Type B pancreatic cell (in vitro differentiated cells): ENCODE data around the gene HBM. TPM values are rescaled to one million over a fixed set of nuclear protein-coding genes. Genes with fewer than 3 reads are reported as not detected.

ENCODE experiments used
- DNase-seq: peaks from one replicate; pipeline ENCODE4 v3.0.0; 2021; ENCODE audit warnings: mixed read lengths; ENCODE audit not compliant: unreplicated experiment; ENCODE audit errors: extremely low spot score
- H3K27ac Mint-ChIP-seq: 2 replicates; pipeline ENCODE4 v1.8.0; 2021; ENCODE audit warnings: mild to moderate bottlenecking, mixed read lengths
- H3K27me3 Mint-ChIP-seq: 2 replicates; pipeline ENCODE4 v1.8.0; 2021; ENCODE audit warnings: mixed read lengths
- H3K36me3 Mint-ChIP-seq: 2 replicates; pipeline ENCODE4 v1.8.0; 2021; ENCODE audit warnings: mixed read lengths
- H3K4me1 Mint-ChIP-seq: one replicate; pipeline ENCODE4 v1.8.0; 2021; ENCODE audit warnings: mixed read lengths; ENCODE audit not compliant: unreplicated experiment
- H3K4me3 Mint-ChIP-seq: 2 replicates; pipeline ENCODE4 v1.8.0; 2021; ENCODE audit warnings: mild to moderate bottlenecking, mixed read lengths
- H3K9me3 Mint-ChIP-seq: 2 replicates; pipeline ENCODE4 v1.8.0; 2021; ENCODE audit warnings: mixed read lengths
- CTCF ChIP-seq: fragments of 200-600 bp; sonication (generic); conservative IDR thresholded peaks from 2 replicates; pipeline ENCODE4 v1.5.0; 2021; ENCODE audit warnings: antibody characterized with exemption, mild to moderate bottlenecking
- total RNA-seq: library from RNA; stranded (reverse); gene quantifications from 2 replicates; pipeline ENCODE4 v1.2.1, GENCODE V29; 2021; ENCODE audit warnings: low replicate concordance

Gene HBM
- total RNA-seq, 1 donor from 2014 or later = not detected

GRCh38 chr16:212999-213398 lies 47.2 kb downstream of the HBM start:
- Mint-ChIP-seq H3K36me3 (peaks cover 20% of the 10 kb centered on the region), H3K4me1 (no peaks in the 10 kb centered on the region), H3K4me3 (no peak overlapping the region), H3K27ac (no peak overlapping the region), H3K27me3 (no peaks in the 10 kb centered on the region), H3K9me3 (no peaks in the 10 kb centered on the region)
- DNase-seq = no peak
- TF ChIP-seq CTCF = no peak

Other genes starting within 250 kb of the HBM start
- 12.6 and 17.6 TPM in 2 replicates for gene POLR3K, start 112.4 kb upstream of the HBM start, total RNA-seq
- 38.5 and 48.7 TPM in 2 replicates for gene SNRNP25, start 112.2 kb upstream of the HBM start, total RNA-seq
- gene RHBDF1, start 93.3 kb upstream of the HBM start, total RNA-seq = 25.3 and 27.3 TPM in 2 replicates
- 38.0 and 40.0 TPM in 2 replicates for gene MPG, start 87.8 kb upstream of the HBM start, total RNA-seq
- gene NPRL3, start 27.3 kb upstream of the HBM start, total RNA-seq = 37.9 and 38.7 TPM in 2 replicates
- not detected in 2 replicates for gene HBZ, start 13.3 kb upstream of the HBM start, total RNA-seq
- gene HBA2, start 6.9 kb downstream of the HBM start, total RNA-seq = not detected in 2 replicates
- not detected in 2 replicates for gene HBA1, start 10.7 kb downstream of the HBM start, total RNA-seq
- gene HBQ1, start 14.5 kb downstream of the HBM start, total RNA-seq = 1.1 and 1.5 TPM in 2 replicates
- 95.3 and 154 TPM in 2 replicates for gene LUC7L, start 63.5 kb downstream of the HBM start, total RNA-seq
- 125 and 143 TPM in 2 replicates for gene FAM234A, start 68.8 kb downstream of the HBM start, total RNA-seq
- 6.6 and 8.8 TPM in 2 replicates for gene RGS11, start 110.0 kb downstream of the HBM start, total RNA-seq
- gene ARHGDIG, start 114.6 kb downstream of the HBM start, total RNA-seq = 2.5 and 5.0 TPM in 2 replicates
- gene PDIA2, start 117.2 kb downstream of the HBM start, total RNA-seq = 1.0 and 1.6 TPM in 2 replicates
- gene AXIN1, start 186.7 kb downstream of the HBM start, total RNA-seq = 30.6 and 31.8 TPM in 2 replicates
- gene MRPL28, start 204.6 kb downstream of the HBM start, total RNA-seq = 69.6 and 75.3 TPM in 2 replicates
- gene PGAP6, start 216.0 kb downstream of the HBM start, total RNA-seq = 56.0 and 71.1 TPM in 2 replicates
- 72.8 and 166 TPM in 2 replicates for gene NME4, start 231.2 kb downstream of the HBM start, total RNA-seq
- gene DECR2, start 235.9 kb downstream of the HBM start, total RNA-seq = 21.5 and 22.1 TPM in 2 replicates